D721Med (cell line): ENCODE results near the gene GTF3C1.

Experiments
- DNase-seq: peaks from one replicate; pipeline ENCODE4 v3.0.0; 2011; ENCODE audit warnings: low spot score; ENCODE audit not compliant: insufficient read length
- FAIRE-seq: peaks from 2 replicates; lab custom pipeline; 2011; peaks lifted over from hg19 to GRCh38; lab: Jason Lieb, UNC
- TF ChIP-seq, protein P1 (sequence below): IDR thresholded peaks from 2 replicates; pipeline ENCODE4 v1.5.1; 2012; ENCODE audit warnings: mild to moderate bottlenecking, control low read depth; ENCODE audit not compliant: insufficient read depth; ENCODE audit errors: missing control alignments

GTF3C1 gene

DNA sequence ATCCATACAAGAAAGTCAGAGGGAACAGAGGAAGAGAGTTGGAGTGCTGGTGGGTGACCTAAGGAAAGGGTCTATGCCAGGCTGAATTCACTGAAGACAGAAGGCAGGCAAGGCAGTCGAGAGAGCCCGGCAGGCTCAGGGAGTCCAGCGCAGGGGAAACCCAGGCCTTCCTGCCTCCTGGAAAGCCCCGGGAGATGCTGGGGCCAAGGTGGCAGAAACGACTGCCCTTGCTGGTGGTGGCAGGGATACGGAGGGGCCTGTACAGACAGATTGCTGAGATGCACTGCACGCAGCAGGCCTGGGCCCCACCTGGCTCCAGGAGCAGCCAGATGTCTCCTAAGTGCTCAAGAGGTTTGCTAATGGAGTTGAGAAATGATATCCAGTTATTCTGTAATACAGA is 59.8 kb downstream of the GTF3C1 start:
- DNase-seq: no peak
- TF ChIP-seq, protein P1, sequence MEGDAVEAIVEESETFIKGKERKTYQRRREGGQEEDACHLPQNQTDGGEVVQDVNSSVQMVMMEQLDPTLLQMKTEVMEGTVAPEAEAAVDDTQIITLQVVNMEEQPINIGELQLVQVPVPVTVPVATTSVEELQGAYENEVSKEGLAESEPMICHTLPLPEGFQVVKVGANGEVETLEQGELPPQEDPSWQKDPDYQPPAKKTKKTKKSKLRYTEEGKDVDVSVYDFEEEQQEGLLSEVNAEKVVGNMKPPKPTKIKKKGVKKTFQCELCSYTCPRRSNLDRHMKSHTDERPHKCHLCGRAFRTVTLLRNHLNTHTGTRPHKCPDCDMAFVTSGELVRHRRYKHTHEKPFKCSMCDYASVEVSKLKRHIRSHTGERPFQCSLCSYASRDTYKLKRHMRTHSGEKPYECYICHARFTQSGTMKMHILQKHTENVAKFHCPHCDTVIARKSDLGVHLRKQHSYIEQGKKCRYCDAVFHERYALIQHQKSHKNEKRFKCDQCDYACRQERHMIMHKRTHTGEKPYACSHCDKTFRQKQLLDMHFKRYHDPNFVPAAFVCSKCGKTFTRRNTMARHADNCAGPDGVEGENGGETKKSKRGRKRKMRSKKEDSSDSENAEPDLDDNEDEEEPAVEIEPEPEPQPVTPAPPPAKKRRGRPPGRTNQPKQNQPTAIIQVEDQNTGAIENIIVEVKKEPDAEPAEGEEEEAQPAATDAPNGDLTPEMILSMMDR: no peak
- no peak for FAIRE-seq

DNA sequence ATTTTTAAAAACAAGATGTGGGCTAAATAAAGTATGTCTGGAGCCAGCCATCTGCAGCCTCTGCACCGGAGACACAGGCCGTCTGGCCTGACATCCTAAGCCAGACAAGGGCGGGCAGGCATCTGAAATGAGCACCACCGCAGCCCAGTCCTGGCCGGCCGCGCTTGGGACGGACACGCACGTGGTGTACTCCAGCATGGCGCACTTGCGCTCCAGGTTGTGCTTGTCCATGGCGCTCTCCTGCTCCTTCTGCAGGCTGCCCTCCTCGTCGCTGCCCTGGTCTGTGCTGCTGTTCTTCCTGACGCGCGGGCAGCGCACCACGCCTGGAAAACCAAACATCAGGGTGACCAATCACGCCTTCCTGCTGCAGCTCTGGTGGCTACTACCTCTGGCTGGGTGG is 60.3 kb downstream of the GTF3C1 start:
- DNase-seq (no peak), FAIRE-seq (no peak)
- TF ChIP-seq, protein P1: no peak

DNA sequence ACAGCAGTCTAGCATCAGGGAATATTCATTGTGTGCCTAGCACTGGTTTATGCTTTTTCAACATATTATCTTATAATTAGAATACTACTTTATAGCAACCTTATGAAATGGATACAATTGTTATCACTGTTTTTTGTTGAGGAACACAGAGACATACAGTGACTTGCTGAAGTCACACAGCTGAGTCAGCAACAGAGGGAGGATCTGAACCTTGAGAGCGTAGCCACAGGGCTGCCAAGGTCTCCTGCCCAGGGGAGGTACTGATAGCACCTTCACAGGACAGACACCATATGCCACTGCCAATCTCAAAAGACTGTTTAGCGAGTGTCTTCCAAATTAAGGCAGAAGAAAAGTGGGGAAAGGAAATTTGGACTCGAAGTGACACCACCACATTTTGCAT is 63.0 kb downstream of the GTF3C1 start:
- FAIRE-seq (no peak), DNase-seq (no peak)
- TF ChIP-seq, protein P1: no peak

DNA sequence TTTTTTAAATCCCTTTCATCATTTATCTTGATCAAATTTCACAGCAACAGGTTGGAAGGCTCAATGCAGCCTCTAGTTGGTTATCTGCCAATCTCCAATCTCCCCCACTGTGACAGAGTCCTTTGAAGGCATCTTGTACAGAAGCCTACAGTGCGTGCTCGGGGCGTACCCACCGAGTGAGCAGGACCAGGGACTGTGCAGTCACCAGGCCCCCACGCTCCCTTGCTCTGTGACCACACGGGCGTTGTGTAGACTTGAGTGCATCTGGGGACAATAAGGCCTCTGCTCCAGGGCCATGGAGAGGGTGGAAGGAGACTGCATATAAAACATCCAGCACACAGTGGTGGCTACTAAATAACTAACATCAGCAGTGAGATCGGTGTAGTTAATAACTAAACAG is 63.4 kb downstream of the GTF3C1 start:
- FAIRE-seq: no peak
- TF ChIP-seq, protein P1: no peak
- DNase-seq: no peak

DNA sequence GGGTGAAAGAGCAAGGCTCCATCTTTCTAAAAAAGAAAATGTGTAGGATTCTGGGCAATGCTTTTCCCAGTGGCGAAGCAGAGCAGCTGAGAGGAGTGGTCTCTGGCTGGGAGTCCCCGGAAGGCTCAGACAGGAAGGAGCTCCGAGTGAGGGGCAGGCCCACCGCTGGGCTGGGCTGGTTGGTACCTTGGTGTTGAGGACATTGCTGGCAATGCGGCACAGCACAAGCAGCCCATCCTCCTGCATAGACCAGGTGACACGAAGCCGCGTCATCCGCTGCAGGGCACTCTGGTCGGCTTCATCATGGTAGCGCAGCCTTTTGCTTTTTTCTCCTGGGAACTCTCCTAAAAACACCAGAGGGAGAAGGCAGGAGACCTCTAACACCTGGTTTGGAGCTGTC is 63.9 kb downstream of the GTF3C1 start:
- TF ChIP-seq, protein P1: no peak

DNA sequence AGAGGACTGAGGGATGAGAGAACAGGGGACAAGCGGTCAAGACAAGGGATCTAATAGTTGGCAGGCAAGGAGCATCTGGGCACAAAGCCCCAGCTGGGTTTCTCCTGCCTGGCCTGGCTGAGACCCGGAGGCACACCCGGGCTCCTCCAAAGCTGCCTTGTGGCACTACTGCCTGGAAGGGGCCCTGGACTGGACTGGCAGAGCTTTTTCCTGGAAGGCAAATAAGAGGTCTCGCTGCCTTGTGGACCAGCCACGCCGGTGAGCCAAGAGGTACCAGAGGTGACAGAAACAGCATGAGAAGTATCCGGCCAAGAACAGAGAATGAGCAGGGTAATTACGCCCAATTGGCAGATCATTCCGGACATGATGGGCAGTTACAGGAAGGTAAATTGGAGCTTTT is 64.6 kb downstream of the GTF3C1 start:
- FAIRE-seq (no peak), DNase-seq (no peak)
- TF ChIP-seq, protein P1: no peak

More for the DNA sequence above, 63.9 kb downstream of the GTF3C1 start:
- no peak for FAIRE-seq
- no peak for DNase-seq

DNA sequence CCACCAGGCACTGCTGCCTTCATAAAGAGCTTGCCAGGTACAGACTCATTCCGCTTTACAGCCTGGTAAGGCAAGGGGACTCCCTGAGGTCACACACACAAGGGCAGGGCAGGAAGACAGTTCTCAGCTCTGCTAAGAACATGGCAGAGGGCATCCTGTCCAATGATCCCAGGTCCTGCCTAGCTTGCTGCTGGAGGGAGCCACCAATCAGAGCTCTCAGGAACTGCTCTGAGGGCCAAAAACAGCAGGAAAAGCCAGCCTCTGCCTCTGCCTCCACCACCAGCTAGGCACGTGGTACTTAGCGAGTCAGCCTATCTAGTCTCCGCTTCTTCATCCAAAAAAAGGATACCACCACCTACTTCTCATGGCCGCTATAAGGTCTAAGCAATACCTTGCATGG is 66.1 kb downstream of the GTF3C1 start:
- TF ChIP-seq, protein P1: no peak
- FAIRE-seq (no peak), DNase-seq (no peak)
